Activated CD4-positive, CD25-positive, alpha-beta regulatory T cell (primary cell): ENCODE measurements around the gene CDK10.

Experiments
- DNase-seq, 4 experiments: peaks; one replicate each; lab custom pipeline; 2025; lab: John Stamatoyannopoulos, UW

Gene CDK10

DNA sequence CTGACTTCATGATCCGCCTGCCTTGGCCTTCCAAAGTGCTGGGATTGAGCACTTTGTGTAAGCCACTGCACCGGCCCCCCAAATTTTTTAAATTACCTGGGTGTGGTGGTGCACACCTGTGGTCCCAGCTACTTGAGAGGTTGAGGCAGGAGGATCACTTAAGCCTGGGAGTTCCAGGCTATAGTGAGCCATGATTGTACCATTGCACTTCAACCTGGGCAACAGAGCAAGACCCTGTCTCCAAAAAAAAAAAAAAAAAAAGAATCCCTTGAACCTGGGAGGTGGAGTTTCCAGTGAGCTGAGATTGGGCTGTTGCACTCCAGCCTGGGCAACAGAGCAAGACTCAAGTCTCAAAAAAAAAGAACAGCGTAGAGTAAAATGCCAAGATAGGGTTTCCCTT lies 50.1 kb downstream of the CDK10 start:
- no peak for DNase-seq

GRCh38 chr16:89737341-89738071 lies 51.0 kb downstream of the CDK10 start:
- DNase-seq = no peak

DNA sequence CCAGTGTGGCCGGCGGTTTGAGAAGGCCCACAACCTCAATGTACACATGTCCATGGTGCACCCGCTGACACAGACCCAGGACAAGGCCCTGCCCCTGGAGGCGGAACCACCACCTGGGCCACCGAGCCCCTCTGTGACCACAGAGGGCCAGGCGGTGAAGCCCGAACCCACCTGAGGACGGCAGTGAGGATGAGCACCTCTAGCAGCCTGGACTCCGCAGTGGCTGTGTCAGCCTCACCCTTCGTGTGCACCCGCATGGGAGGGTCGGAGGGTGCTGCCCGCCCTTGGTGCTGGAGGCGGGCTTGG lies 51.5 kb downstream of the CDK10 start:
- DNase-seq = no peak

- no peak for DNase-seq
These were observed 52.2 kb downstream of the CDK10 start for GRCh38 chr16:89738538-89739317.

GRCh38 chr16:89739383-89739782 lies 52.9 kb downstream of the CDK10 start:
- no peak for DNase-seq

- DNase-seq = no peak
These were observed 55.0 kb downstream of the CDK10 start for GRCh38 chr16:89741342-89742014.

DNA sequence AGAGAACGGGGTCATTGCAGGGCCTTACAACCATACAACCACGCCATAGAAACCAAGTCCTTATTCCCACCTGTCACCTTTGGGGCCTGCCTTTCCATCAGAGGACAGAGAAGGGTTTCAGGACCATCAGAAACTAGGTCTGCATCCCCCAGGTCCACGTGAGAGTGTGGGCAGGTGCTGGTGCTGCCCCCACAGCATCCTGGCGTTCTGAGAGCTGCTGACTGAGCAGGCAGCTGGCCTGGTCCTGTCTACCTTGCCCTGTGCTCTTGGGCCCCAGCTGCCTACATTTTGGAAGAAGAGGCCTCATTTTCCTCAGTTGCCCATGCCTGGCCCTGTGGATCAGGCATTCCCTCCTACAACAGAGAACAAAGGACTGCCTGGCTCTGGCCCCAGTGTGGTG lies 56.5 kb downstream of the CDK10 start:
- no peak for DNase-seq

- DNase-seq = no peak
These were observed 58.3 kb downstream of the CDK10 start for GRCh38 chr16:89744813-89745212.
